Hematopoietic multipotent progenitor cell treated with erythropoietin and hydrocortisone succinate and interleukin-3 and kit ligand, for 6 days (in vitro differentiated cells): ENCODE results near the gene ATAD3B.
A peak's percentile ranks its signal among the peaks of the same experiment; 100 is the strongest.
"Not testable (repeated sequence)": the region's sequence is repeated elsewhere in the genome, so short reads cannot be mapped to it uniquely, and the experiment has no call there.

Experiments used
- DNase-seq: peaks from one replicate; pipeline ENCODE4 v3.0.0-alpha.2; 2015

The ATAD3B gene

GRCh38 chr1:1482856-1483255 is 11.3 kb downstream of the ATAD3B start:
- DNase-seq: no peak

DNA sequence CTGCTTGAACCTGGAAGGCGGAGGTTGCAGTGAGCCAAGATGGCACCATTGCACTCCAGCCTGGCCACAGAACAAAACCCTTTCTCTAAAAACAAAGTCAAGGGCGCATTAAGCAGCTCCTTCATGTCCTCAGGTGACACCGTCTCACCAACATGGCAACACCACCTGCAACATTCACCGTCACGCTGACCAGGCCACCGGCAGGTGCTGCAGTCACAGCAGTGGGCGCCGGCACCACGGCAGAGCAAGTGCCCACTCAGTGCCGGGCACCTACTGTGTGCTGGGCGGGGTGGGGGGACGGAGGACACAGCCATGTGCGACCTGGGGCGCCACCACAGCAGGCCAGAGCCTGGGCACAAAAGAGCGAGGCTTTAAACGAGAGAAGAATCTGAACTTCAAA is 12.1 kb downstream of the ATAD3B start:
- DNase-seq: no peak

- DNase-seq: not testable (repeated sequence)
Observed at GRCh38 chr1:1484976-1485750, 13.6 kb downstream of the ATAD3B start.

DNA sequence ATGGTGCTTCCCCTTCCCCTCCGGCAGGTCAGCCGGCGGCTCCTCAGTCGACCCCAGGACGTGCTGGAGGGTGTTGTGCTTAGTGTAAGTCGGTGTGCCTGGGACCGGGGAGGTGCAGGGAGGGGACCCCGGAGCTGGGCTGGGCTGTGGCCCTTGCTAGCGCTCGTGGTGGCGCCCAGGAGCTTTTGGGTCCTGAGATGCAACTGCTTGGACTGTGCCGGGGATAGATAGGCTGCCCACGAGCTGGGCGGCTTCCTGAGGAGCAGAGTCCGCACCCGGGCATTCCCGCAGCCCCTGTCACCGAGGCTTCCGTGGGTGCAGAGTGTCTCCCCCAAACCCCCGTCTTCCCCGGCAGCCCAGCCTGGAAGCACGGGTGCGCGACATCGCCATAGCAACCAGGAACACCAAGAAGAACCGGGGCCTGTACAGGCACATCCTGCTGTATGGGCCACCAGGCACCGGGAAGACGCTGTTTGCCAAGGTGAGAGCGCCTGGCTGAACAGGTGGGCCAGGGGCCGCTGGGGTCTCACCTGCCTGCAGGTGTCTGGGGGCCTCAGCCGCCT is 14.3 kb downstream of the ATAD3B start:
- DNase-seq: not testable (repeated sequence)

DNA sequence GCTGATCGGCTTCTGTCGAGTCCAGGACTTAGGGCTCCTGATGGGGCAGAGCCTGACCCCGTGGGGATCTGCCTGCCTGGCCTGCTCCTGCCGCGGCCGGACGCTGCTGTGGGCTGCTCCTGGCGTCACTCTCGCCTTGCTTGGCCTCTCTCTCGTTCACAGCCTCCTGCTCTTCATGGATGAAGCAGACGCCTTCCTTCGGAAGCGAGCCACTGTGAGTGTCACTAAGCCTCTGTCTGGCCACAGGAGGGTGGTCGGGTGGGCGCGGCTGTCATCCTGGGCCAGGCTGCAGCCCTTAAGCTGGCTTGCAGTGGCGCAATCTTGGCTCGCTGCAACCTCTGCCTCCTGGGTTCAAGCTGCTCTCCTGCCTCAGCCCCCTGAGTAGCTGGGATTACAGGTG is 16.1 kb downstream of the ATAD3B start:
- no peak for DNase-seq

- no peak for DNase-seq
Observed at GRCh38 chr1:1489231-1489630, 17.7 kb downstream of the ATAD3B start.

GRCh38 chr1:1489861-1490260 is 18.3 kb downstream of the ATAD3B start:
- DNase-seq: no peak

DNA sequence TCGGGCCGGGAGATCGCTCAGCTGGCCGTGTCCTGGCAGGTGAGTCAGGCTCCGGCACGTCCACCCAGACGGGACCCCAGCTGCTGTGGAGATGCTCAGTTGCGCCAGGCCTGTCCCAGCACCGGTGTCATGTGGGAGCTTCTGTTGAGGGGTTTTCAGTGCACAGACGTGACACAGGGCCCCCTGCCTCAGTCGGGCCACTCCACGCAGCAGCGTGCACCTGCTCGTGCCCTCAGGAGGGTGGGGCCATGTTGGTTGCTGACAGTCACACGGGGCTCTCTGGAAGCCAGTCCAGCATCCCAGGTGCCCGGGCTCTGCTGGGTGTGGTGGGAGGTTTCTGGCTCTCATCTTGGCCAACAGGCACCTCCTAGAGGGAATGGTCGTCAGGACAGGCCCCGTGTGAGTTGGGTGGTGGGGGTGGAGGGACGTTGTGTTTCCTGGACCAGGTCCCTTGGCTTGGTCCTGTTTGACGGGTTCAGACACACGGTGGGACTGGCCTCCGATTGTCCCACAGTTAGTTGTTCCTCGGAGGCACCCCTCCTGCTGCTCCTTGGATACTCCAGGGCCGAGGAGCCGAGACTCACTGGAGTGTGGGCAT is 19.2 kb downstream of the ATAD3B start:
- DNase-seq: no peak

DNA sequence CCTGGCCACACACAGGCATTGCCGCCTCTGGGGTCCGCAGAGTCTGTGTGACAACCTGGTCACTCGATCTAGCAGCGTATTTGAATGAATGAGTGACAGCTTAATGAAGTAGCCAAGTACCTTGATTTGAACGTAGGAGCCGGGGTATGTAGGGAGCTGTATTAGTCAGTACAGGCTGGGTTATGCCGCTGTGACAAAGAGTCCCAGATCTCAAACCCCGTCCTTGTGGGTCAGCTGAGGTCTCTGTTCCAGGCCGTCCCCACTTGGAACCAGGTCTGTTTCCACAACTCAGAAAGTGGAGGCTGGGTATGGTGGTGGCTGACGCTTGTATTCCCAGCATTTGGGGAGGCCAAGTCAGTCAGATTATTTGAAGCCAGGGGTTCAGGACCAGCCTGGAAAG is 20.0 kb downstream of the ATAD3B start:
- no peak for DNase-seq

GRCh38 chr1:1494311-1494710 is 22.7 kb downstream of the ATAD3B start:
- DNase-seq: not testable (repeated sequence)

DNA sequence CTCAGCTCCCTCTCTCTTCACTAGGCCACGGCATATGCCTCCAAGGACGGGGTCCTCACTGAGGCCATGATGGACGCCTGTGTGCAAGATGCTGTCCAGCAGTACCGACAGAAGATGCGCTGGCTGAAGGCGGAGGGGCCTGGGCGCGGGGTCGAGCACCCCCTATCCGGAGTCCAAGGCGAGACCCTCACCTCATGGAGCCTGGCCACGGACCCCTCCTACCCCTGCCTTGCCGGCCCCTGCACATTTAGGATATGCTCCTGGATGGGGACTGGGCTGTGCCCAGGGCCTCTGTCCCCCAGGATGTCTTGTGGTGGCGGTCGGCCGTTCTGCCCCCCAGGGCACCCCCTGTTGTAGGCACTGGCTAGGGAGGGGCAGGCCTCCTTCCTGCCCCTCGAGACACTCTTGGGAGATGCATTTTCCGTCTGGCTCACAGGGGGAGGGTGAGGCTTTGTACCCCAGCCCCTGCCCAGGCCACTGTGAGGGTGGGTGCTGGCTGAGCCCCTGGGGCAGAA is 24.0 kb downstream of the ATAD3B start:
- DNase-seq: not testable (repeated sequence)

- DNase-seq: peak; percentile 89
Observed at GRCh38 chr1:1504777-1505365, 33.3 kb downstream of the ATAD3B start.

DNA sequence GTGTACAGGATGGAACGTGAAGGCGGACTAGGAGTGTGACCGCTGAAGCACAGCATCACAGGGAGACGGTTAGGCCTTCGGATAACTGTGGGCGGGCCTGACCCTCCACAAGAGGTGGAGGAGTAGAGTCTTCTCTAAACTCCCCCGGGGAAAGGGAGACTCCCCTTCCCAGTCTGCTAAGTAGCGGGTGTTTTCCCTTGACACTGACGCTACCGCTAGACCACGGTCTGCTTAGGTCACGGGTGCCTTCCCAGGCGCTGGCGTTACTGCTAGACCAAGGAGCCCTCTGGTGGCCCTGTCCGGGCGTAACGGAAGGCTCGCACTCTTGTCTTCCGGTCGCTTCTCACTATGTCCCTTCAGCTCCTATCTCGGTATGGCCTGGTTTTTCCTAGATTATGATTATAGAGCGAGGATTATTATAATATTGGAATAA is 33.8 kb downstream of the ATAD3B start:
- peak; percentile 69 for DNase-seq

DNA sequence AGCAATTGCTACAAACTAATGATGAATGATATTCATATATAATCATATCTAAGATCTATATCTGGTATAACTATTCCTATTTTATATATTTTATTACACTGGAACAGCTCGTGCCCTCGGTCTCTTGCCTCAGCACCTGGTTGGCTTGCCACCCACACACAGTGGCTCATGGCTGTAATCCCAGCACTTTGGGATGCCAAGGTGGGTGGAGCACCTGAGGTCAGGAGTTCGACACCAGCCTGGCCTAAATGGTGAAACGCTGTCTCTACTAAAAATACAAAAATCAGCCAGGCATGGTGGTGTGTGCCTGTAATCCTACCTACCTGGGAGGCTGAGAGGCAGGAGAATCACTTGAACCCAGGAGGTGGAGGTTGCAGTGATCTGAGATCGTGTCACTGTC is 34.2 kb downstream of the ATAD3B start:
- not testable (repeated sequence) for DNase-seq

DNA sequence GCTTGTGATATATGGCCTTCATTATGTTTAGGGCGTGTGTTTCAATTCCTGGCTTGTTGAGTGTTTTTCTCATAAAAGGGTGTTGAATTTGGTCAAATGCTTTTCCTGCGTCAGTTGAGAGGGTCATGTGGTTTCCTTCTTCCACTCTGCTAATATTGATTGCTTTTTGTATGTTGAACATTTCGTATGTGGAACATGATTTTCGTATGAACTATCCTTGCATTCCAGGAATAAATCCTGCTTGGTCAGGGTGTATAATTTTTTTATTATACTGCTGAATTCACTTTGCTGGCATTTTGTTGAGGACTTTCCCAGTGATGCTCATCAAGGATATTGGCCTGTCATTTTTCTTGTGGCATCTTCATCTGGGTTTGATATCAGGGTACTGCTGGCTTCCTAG is 35.7 kb downstream of the ATAD3B start:
- no peak for DNase-seq

GRCh38 chr1:1508775-1509464 is 37.4 kb downstream of the ATAD3B start:
- DNase-seq: not testable (repeated sequence)

DNA sequence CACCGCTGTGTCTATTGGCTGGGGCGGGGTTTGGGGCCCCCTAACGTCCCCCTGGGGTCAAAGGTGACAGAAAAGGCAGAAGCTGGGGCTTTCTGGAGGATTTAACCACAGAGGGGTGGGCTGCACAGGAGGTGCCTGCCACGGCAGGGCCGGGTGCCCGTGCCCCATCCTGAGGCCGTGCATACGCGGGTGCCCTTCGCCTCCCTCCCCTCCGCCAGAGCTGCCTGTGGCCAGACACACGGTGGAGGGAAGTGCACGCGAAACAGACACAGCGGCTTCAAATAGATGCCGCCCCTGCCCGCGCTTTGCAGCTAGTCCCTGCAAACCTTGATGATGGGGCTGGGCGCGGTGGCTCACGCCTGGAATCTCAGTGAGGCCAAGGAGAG is 37.9 kb downstream of the ATAD3B start:
- DNase-seq: not testable (repeated sequence)

DNA sequence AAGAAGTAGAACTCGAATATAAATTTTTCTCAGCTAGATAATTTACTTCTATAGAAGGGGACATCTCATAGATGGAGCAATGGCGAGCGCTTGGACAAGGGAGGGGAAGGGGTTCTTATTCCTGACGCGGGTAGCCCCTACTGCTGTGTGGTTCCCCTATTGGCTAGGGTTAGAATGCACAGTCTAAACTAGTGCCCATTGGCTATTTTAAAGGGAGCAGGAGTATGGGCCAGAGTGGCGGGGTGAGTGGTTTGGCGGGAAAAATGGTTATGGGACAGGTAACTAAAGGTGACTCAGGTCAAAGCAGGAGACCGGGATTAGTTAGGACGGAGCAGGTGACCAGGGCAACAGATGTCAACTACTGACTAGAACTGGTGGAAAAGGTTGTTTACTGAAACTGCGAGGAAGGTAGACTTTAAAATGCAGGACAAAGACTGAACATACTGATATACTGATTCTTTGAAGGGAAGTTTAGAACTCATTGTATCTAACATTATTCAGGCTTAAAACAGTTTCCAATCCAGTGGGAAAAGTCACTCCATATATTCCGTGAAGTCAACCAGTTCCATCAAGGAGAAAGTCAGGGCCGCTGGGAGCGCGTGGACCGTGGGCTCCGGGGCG is 39.5 kb downstream of the ATAD3B start:
- DNase-seq: peak; percentile 75

- peak; percentile 98 for DNase-seq
Observed at GRCh38 chr1:1511533-1512285, 40.1 kb downstream of the ATAD3B start, which contains the start of gene ATAD3A. Gene ATAD3A, plus strand, starts transcription at chr1:1512162. Its CDS starts 107 bp downstream, at chr1:1512269.

GRCh38 chr1:1512425-1512824 is 40.9 kb downstream of the ATAD3B start:
- not testable (repeated sequence) for DNase-seq

DNA sequence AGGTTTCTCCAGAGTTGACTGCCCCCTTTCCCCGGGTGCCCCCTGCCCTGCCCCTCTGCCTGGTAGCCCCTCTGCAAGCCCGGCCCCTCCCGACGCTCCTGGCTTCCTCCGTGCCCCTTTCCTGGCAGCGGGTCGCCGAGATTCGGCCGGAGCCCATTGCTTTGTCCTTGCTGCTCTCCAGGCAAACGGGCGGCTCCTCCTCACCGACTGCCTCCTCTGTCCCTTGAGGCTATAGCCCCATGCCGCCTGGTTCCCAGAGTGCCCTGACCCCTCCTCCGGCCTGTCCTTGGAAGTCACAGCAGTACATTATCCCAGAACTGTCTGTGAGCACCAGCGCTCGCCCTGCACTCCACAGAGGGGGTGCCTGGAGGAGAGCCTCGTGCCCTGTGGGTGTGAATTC is 42.1 kb downstream of the ATAD3B start:
- not testable (repeated sequence) for DNase-seq

GRCh38 chr1:1514376-1514775 is 42.8 kb downstream of the ATAD3B start:
- DNase-seq: not testable (repeated sequence)
